HEK293 (cell line): ENCODE measurements around the gene ARHGAP42.

ENCODE experiments used
- KLF1 ChIP-seq: fragments of 450-650 bp; formaldehyde crosslinking; IDR thresholded peaks from 2 replicates; pipeline ENCODE4 v1.5.1; 2016; ENCODE audit warnings: missing biosample characterization, missing genetic modification characterization
- KLF10 ChIP-seq: fragments of 450-650 bp; IDR thresholded peaks from 2 replicates; pipeline ENCODE4 v1.5.1; 2018; ENCODE audit warnings: missing biosample characterization, mild to moderate bottlenecking, missing genetic modification characterization
- KLF9 ChIP-seq: fragments of 450-650 bp; formaldehyde crosslinking; IDR thresholded peaks from 2 replicates; pipeline ENCODE4 v1.5.1; 2016; ENCODE audit warnings: missing biosample characterization, missing genetic modification characterization, low read depth
- RBAK ChIP-seq: fragments of 450-650 bp; formaldehyde crosslinking; IDR thresholded peaks from 2 replicates; pipeline ENCODE4 v1.5.1; 2016; ENCODE audit warnings: missing biosample characterization, missing genetic modification characterization
- ZFP69B ChIP-seq: fragments of 450-650 bp; formaldehyde crosslinking; IDR thresholded peaks from 2 replicates; pipeline ENCODE4 v1.5.1; 2016; ENCODE audit warnings: missing biosample characterization, missing genetic modification characterization
- ZNF140 ChIP-seq: fragments of 450-650 bp; formaldehyde crosslinking; IDR thresholded peaks from 2 replicates; pipeline ENCODE4 v1.5.1; 2016; ENCODE audit warnings: missing biosample characterization, missing genetic modification characterization
- ZNF324 ChIP-seq: fragments of 450-650 bp; formaldehyde crosslinking; IDR thresholded peaks from 2 replicates; pipeline ENCODE4 v1.5.1; 2016; ENCODE audit warnings: missing biosample characterization, missing genetic modification characterization
- ZNF335 ChIP-seq: fragments of 450-650 bp; formaldehyde crosslinking; conservative IDR thresholded peaks from 2 replicates; pipeline ENCODE4 v1.5.1; 2016; ENCODE audit warnings: missing biosample characterization, missing genetic modification characterization
- ZNF426 ChIP-seq: fragments of 450-650 bp; formaldehyde crosslinking; IDR thresholded peaks from 2 replicates; pipeline ENCODE4 v1.5.1; 2017; ENCODE audit warnings: missing biosample characterization, missing genetic modification characterization, mild to moderate bottlenecking, inconsistent platforms, moderate library complexity
- ZSCAN16 ChIP-seq: fragments of 450-650 bp; formaldehyde crosslinking; IDR thresholded peaks from 2 replicates; pipeline ENCODE4 v1.5.1; 2016; ENCODE audit warnings: missing biosample characterization, missing genetic modification characterization
- ZSCAN30 ChIP-seq: fragments of 450-650 bp; IDR thresholded peaks from 2 replicates; pipeline ENCODE4 v1.5.1; 2018; ENCODE audit warnings: missing biosample characterization, mild to moderate bottlenecking, missing genetic modification characterization, moderate library complexity
- ZXDB ChIP-seq: fragments of 450-650 bp; formaldehyde crosslinking; IDR thresholded peaks from 2 replicates; pipeline ENCODE4 v1.5.1; 2016; ENCODE audit warnings: missing biosample characterization, missing genetic modification characterization
- TF ChIP-seq, protein P1 (sequence below): fragments of 450-650 bp; formaldehyde crosslinking; IDR thresholded peaks from 2 replicates; pipeline ENCODE4 v1.5.1; 2016; ENCODE audit warnings: missing biosample characterization, missing genetic modification characterization
- TF ChIP-seq, protein P2 (sequence below): fragments of 450-650 bp; formaldehyde crosslinking; IDR thresholded peaks from 2 replicates; pipeline ENCODE4 v1.5.0; 2017; ENCODE audit warnings: missing biosample characterization, missing genetic modification characterization, borderline replicate concordance
- TF ChIP-seq, protein P3 (sequence below): fragments of 450-650 bp; formaldehyde crosslinking; IDR thresholded peaks from 2 replicates; pipeline ENCODE4 v1.5.1; 2016; ENCODE audit warnings: missing biosample characterization, missing genetic modification characterization
- TF ChIP-seq, protein P4 (sequence below): fragments of 450-650 bp; formaldehyde crosslinking; IDR thresholded peaks from 2 replicates; pipeline ENCODE4 v1.5.1; 2016; ENCODE audit warnings: missing biosample characterization, missing genetic modification characterization
- TF ChIP-seq, protein P5 (sequence below): fragments of 450-650 bp; formaldehyde crosslinking; IDR thresholded peaks from 2 replicates; pipeline ENCODE4 v1.5.1; 2017; ENCODE audit warnings: missing biosample characterization, missing genetic modification characterization
- TF ChIP-seq, protein P6 (sequence below): fragments of 450-650 bp; formaldehyde crosslinking; IDR thresholded peaks from 2 replicates; pipeline ENCODE4 v1.5.1; 2016; ENCODE audit warnings: missing biosample characterization, missing genetic modification characterization
- TF ChIP-seq, protein P7 (sequence below): fragments of 450-650 bp; formaldehyde crosslinking; IDR thresholded peaks from 2 replicates; pipeline ENCODE4 v1.5.1; 2016; ENCODE audit warnings: missing biosample characterization, missing genetic modification characterization, borderline replicate concordance

ARHGAP42 gene

DNA sequence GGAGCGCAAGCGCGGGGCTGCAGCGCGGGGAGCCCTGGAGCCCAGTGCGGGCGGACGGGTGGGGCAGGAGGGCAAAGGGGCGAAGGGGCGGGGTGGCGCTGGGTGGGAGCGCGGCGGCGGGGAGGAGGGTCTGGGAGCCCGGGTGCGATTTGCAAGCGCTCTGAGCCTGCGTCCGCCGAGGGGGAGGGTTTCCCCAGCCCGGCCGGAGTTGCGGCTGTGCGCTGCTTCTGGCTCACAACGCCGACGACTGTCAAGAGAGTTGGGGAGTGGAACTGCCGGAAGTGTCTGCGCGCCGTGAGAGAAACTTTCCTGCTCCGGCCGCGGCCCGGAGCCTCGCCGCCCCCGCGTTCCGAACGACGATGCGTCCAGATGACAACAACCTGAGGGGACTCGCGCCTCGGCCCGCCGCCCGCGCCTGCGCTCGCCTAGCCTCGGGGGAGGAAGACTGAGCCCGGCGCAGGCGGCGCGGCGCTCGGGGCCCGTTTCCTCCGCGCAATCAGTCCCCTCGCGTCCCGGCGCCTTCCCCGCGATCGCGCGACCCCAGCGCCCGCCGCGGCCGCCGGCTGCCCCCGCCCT is at the start of gene ARHGAP42 (continued):
- TF ChIP-seq, protein P1, sequence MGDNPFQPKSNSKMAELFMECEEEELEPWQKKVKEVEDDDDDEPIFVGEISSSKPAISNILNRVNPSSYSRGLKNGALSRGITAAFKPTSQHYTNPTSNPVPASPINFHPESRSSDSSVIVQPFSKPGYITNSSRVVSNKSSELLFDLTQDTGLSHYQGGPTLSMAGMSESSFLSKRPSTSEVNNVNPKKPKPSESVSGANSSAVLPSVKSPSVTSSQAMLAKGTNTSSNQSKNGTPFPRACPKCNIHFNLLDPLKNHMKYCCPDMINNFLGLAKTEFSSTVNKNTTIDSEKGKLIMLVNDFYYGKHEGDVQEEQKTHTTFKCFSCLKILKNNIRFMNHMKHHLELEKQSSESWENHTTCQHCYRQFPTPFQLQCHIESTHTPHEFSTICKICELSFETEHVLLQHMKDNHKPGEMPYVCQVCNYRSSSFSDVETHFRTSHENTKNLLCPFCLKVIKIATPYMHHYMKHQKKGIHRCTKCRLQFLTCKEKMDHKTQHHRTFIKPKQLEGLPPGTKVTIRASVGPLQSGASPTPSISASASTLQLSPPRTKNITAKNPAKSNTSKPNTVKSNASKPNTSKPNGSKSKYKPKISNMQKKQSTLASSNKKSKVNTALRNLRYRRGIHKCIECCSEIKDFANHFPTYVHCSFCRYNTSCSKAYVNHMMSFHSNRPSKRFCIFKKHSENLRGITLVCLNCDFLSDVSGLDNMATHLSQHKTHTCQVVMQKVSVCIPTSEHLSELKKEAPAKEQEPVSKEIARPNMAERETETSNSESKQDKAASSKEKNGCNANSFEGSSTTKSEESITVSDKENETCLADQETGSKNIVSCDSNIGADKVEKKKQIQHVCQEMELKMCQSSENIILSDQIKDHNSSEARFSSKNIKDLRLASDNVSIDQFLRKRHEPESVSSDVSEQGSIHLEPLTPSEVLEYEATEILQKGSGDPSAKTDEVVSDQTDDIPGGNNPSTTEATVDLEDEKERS (tag by site-specific recombination), result no peak
- TF ChIP-seq ZNF335 (tag by site-specific recombination) (no peak), ZFP69B (tag by site-specific recombination) (no peak), KLF9 (tag by site-specific recombination) (no peak), ZNF324 (tag by site-specific recombination) (no peak), ZNF140 (tag by site-specific recombination) (0 out of 2 replicates have a peak, but pooled peaks have one; percentile 15), KLF10 (tag by site-specific recombination) (no peak), KLF1 (tag by site-specific recombination) (peak; percentile 50), ZNF426 (no peak), RBAK (no peak), ZXDB (tag by site-specific recombination) (0 out of 2 replicates have a peak, but pooled peaks have one; percentile 9), ZSCAN30 (tag by site-specific recombination) (0 out of 2 replicates have a peak, but pooled peaks have one; percentile 32), ZSCAN16 (tag by site-specific recombination) (no peak)
- TF ChIP-seq, protein P2, sequence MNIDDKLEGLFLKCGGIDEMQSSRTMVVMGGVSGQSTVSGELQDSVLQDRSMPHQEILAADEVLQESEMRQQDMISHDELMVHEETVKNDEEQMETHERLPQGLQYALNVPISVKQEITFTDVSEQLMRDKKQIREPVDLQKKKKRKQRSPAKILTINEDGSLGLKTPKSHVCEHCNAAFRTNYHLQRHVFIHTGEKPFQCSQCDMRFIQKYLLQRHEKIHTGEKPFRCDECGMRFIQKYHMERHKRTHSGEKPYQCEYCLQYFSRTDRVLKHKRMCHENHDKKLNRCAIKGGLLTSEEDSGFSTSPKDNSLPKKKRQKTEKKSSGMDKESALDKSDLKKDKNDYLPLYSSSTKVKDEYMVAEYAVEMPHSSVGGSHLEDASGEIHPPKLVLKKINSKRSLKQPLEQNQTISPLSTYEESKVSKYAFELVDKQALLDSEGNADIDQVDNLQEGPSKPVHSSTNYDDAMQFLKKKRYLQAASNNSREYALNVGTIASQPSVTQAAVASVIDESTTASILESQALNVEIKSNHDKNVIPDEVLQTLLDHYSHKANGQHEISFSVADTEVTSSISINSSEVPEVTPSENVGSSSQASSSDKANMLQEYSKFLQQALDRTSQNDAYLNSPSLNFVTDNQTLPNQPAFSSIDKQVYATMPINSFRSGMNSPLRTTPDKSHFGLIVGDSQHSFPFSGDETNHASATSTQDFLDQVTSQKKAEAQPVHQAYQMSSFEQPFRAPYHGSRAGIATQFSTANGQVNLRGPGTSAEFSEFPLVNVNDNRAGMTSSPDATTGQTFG (tag by site-specific recombination), result no peak
- TF ChIP-seq, protein P3, sequence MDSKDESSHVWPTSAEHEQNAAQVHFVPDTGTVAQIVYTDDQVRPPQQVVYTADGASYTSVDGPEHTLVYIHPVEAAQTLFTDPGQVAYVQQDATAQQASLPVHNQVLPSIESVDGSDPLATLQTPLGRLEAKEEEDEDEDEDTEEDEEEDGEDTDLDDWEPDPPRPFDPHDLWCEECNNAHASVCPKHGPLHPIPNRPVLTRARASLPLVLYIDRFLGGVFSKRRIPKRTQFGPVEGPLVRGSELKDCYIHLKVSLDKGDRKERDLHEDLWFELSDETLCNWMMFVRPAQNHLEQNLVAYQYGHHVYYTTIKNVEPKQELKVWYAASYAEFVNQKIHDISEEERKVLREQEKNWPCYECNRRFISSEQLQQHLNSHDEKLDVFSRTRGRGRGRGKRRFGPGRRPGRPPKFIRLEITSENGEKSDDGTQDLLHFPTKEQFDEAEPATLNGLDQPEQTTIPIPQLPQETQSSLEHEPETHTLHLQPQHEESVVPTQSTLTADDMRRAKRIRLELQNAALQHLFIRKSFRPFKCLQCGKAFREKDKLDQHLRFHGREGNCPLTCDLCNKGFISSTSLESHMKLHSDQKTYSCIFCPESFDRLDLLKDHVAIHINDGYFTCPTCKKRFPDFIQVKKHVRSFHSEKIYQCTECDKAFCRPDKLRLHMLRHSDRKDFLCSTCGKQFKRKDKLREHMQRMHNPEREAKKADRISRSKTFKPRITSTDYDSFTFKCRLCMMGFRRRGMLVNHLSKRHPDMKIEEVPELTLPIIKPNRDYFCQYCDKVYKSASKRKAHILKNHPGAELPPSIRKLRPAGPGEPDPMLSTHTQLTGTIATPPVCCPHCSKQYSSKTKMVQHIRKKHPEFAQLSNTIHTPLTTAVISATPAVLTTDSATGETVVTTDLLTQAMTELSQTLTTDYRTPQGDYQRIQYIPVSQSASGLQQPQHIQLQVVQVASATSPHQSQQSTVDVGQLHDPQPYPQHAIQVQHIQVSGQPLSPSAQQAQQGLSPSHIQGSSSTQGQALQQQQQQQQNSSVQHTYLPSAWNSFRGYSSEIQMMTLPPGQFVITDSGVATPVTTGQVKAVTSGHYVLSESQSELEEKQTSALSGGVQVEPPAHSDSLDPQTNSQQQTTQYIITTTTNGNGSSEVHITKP (tag by site-specific recombination), result no peak
- TF ChIP-seq, protein P4, sequence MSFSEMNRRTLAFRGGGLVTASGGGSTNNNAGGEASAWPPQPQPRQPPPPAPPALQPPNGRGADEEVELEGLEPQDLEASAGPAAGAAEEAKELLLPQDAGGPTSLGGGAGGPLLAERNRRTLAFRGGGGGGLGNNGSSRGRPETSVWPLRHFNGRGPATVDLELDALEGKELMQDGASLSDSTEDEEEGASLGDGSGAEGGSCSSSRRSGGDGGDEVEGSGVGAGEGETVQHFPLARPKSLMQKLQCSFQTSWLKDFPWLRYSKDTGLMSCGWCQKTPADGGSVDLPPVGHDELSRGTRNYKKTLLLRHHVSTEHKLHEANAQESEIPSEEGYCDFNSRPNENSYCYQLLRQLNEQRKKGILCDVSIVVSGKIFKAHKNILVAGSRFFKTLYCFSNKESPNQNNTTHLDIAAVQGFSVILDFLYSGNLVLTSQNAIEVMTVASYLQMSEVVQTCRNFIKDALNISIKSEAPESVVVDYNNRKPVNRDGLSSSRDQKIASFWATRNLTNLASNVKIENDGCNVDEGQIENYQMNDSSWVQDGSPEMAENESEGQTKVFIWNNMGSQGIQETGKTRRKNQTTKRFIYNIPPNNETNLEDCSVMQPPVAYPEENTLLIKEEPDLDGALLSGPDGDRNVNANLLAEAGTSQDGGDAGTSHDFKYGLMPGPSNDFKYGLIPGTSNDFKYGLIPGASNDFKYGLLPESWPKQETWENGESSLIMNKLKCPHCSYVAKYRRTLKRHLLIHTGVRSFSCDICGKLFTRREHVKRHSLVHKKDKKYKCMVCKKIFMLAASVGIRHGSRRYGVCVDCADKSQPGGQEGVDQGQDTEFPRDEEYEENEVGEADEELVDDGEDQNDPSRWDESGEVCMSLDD (tag by site-specific recombination), result no peak
- TF ChIP-seq, protein P5, sequence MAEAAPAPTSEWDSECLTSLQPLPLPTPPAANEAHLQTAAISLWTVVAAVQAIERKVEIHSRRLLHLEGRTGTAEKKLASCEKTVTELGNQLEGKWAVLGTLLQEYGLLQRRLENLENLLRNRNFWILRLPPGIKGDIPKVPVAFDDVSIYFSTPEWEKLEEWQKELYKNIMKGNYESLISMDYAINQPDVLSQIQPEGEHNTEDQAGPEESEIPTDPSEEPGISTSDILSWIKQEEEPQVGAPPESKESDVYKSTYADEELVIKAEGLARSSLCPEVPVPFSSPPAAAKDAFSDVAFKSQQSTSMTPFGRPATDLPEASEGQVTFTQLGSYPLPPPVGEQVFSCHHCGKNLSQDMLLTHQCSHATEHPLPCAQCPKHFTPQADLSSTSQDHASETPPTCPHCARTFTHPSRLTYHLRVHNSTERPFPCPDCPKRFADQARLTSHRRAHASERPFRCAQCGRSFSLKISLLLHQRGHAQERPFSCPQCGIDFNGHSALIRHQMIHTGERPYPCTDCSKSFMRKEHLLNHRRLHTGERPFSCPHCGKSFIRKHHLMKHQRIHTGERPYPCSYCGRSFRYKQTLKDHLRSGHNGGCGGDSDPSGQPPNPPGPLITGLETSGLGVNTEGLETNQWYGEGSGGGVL, result no peak
- TF ChIP-seq, protein P6, sequence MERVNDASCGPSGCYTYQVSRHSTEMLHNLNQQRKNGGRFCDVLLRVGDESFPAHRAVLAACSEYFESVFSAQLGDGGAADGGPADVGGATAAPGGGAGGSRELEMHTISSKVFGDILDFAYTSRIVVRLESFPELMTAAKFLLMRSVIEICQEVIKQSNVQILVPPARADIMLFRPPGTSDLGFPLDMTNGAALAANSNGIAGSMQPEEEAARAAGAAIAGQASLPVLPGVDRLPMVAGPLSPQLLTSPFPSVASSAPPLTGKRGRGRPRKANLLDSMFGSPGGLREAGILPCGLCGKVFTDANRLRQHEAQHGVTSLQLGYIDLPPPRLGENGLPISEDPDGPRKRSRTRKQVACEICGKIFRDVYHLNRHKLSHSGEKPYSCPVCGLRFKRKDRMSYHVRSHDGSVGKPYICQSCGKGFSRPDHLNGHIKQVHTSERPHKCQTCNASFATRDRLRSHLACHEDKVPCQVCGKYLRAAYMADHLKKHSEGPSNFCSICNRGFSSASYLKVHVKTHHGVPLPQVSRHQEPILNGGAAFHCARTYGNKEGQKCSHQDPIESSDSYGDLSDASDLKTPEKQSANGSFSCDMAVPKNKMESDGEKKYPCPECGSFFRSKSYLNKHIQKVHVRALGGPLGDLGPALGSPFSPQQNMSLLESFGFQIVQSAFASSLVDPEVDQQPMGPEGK (tag by site-specific recombination), result peak; percentile 39; the same call in 1 of the 2 replicates
- TF ChIP-seq, protein P7, sequence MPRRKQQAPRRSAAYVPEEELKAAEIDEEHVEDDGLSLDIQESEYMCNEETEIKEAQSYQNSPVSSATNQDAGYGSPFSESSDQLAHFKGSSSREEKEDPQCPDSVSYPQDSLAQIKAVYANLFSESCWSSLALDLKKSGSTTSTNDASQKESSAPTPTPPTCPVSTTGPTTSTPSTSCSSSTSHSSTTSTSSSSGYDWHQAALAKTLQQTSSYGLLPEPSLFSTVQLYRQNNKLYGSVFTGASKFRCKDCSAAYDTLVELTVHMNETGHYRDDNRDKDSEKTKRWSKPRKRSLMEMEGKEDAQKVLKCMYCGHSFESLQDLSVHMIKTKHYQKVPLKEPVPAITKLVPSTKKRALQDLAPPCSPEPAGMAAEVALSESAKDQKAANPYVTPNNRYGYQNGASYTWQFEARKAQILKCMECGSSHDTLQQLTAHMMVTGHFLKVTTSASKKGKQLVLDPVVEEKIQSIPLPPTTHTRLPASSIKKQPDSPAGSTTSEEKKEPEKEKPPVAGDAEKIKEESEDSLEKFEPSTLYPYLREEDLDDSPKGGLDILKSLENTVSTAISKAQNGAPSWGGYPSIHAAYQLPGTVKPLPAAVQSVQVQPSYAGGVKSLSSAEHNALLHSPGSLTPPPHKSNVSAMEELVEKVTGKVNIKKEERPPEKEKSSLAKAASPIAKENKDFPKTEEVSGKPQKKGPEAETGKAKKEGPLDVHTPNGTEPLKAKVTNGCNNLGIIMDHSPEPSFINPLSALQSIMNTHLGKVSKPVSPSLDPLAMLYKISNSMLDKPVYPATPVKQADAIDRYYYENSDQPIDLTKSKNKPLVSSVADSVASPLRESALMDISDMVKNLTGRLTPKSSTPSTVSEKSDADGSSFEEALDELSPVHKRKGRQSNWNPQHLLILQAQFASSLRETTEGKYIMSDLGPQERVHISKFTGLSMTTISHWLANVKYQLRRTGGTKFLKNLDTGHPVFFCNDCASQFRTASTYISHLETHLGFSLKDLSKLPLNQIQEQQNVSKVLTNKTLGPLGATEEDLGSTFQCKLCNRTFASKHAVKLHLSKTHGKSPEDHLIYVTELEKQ (tag by site-specific recombination), result no peak
